ENCODE results near the gene SLC12A7. TPM values are rescaled to one million over a fixed set of nuclear protein-coding genes. Genes with fewer than 3 reads are reported as not detected.

The SLC12A7 gene
- total RNA-seq, 1 experiment from 2014 or later = 28.1 TPM

- H3K27ac Mint-ChIP-seq = no peak overlapping the region
- DNase-seq (ENCODE audit: low spot score) (no peak), ATAC-seq (no peak)
- no peak overlapping the region for H3K4me3 Mint-ChIP-seq
- CTCF ChIA-PET = no interaction called here
- POLR2A ChIA-PET = no interaction called here
- TF ChIP-seq E2F1 (CRISPR knock-in tag; IDR thresholded peaks at IDR 0.05) (no peak), FOXK1 (CRISPR knock-in tag; IDR thresholded peaks at IDR 0.05) (no peak), ZNF671 (CRISPR knock-in tag; IDR thresholded peaks at IDR 0.05) (no peak), NFYB (CRISPR knock-in tag; conservative IDR thresholded peaks at IDR 0.05; ENCODE audit: low read depth) (no peak), IRF2 (CRISPR knock-in tag; IDR thresholded peaks at IDR 0.05; ENCODE audit: borderline replicate concordance, low read depth) (no peak), ZNF121 (CRISPR knock-in tag; IDR thresholded peaks at IDR 0.05) (no peak), ERG (CRISPR knock-in tag; IDR thresholded peaks at IDR 0.05) (no peak)
- peaks cover 11% of the 10 kb centered on the region for H3K36me3 Mint-ChIP-seq
- no peaks in the 10 kb centered on the region for H3K4me1 Mint-ChIP-seq
- no peaks in the 10 kb centered on the region for H3K27me3 Mint-ChIP-seq (ENCODE audit: low read depth)
- H3K9me3 Mint-ChIP-seq = no peaks in the 10 kb centered on the region
Observed at GRCh38 chr5:1058083-1058945, 53.5 kb downstream of the SLC12A7 start.

GRCh38 chr5:1057485-1058082 lies 54.3 kb downstream of the SLC12A7 start:
- H3K4me1 Mint-ChIP-seq = no peaks in the 10 kb centered on the region
- TF ChIP-seq STAT6 (CRISPR knock-in tag; conservative IDR thresholded peaks at IDR 0.05; ENCODE audit: low read depth) (no peak), OVOL2 (CRISPR knock-in tag; IDR thresholded peaks at IDR 0.05; ENCODE audit: borderline replicate concordance) (no peak), ATF1 (CRISPR knock-in tag; IDR thresholded peaks at IDR 0.05) (no peak), PREB (CRISPR knock-in tag; IDR thresholded peaks at IDR 0.05; ENCODE audit: borderline replicate concordance) (no peak), ZNF263 (CRISPR knock-in tag; IDR thresholded peaks at IDR 0.05; ENCODE audit: low read depth) (no peak), ZNF396 (CRISPR knock-in tag; IDR thresholded peaks at IDR 0.05; ENCODE audit: borderline replicate concordance) (no peak), NFATC4 (CRISPR knock-in tag; IDR thresholded peaks at IDR 0.05) (no peak), PRDM15 (CRISPR knock-in tag; IDR thresholded peaks at IDR 0.05) (no peak), USF2 (CRISPR knock-in tag; IDR thresholded peaks at IDR 0.05) (no peak), ZBTB21 (CRISPR knock-in tag; IDR thresholded peaks at IDR 0.05; ENCODE audit: borderline replicate concordance) (no peak), MLX (CRISPR knock-in tag; IDR thresholded peaks at IDR 0.05) (no peak), NR1H2 (CRISPR knock-in tag; IDR thresholded peaks at IDR 0.05) (no peak)
- ATAC-seq (no peak), DNase-seq (ENCODE audit: low spot score) (no peak)
- H3K27ac Mint-ChIP-seq = no peak overlapping the region
- peaks cover 11% of the 10 kb centered on the region for H3K36me3 Mint-ChIP-seq
- no peaks in the 10 kb centered on the region for H3K9me3 Mint-ChIP-seq
- no peaks in the 10 kb centered on the region for H3K27me3 Mint-ChIP-seq (ENCODE audit: low read depth)
- no peak overlapping the region for H3K4me3 Mint-ChIP-seq
- ChIA-PET POLR2A (no interaction called here), CTCF (no interaction called here)
